COLO829 (cell line): ENCODE measurements around the gene RELL2.
"Not testable (repeated sequence)": the region's sequence is repeated elsewhere in the genome, so short reads cannot be mapped to it uniquely, and the experiment has no call there.

ENCODE experiments used
- DNase-seq: peaks from one replicate; pipeline ENCODE4 v3.0.0; 2012; ENCODE audit warnings: low spot score

The RELL2 gene, protein sequence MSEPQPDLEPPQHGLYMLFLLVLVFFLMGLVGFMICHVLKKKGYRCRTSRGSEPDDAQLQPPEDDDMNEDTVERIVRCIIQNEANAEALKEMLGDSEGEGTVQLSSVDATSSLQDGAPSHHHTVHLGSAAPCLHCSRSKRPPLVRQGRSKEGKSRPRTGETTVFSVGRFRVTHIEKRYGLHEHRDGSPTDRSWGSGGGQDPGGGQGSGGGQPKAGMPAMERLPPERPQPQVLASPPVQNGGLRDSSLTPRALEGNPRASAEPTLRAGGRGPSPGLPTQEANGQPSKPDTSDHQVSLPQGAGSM

DNA sequence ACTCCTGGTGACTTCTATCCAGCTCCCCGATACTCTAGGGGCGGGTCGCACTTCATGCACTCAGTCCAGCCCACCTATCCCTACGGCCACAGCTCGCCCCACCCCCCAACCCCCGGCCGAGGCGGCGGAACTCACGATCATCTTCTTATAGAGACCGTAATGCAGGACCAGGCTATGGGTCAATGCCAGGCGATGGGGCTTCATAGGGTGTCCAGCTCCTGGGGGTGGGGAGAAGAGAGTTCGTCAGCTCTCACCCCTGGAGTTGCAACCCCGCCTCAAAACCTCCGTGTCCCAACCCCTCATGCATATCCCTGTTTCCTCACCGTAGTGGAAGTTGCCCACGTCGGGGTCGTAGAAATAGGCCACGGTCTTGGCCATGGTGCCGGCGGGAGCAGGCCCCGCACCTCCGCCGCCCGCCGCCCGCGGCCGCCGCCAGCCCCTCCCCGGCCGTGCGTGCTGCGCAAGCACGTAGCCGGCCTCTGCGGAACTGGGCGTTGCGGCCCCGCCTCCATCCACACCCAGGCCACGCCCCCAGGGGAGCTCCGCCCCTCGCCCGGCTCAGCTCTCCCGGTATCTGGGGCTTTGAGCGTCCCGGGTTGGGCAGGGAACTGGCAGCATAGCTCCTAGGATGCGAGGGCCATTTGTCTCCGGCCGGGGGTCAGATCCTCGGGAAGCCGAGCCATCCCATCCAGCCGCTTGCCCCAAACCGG, at the start of gene RELL2, which contains the start of gene HDAC3:
Gene RELL2, plus strand, starts transcription at position 585 of the 710 bp plus-strand sequence. CDS start 1,229 bp downstream, outside the sequence.
Gene HDAC3, minus strand, starts transcription at position 437 of the 710 bp plus-strand sequence. Its CDS starts 59 bp downstream, at position 378.
- peak; percentile 88 for DNase-seq

DNA sequence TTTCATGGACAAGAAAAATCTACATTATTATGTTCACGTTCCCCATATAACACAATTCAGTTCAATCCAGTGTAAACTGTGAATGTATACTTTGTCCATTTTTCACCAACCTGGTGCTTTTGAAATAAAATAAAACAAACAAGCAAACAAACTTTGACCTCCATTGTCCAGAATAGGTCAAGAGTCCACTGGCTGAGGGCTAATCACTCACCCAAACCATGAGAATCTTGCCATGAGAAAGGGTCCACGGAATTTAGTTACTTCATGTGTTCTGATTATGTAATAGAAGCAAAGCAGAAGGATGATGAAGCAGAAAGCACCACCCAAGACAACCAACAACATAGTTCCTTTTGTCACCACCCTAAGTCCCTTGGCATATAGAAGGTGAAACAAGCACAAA, 46.7 kb upstream of the RELL2 start:
- DNase-seq: no peak

DNA sequence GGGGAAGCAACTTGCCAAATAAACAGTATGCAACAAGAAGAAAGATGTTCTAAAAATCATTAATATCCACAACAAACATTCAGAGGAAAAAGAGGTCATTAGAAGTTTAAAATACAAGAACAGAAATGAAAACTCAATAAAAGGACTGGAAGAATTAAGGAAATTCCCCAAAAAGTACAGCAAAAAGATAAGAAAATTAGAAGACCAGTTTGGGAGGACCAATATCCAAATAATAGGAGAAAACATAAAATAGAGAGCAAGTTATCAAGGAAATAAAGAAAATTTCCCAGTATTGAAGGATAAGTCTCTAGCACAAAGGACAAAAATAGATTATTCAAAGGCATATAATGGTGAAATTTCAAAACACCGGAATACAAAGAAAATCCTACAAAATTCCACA, 39.9 kb upstream of the RELL2 start:
- DNase-seq: no peak

DNA sequence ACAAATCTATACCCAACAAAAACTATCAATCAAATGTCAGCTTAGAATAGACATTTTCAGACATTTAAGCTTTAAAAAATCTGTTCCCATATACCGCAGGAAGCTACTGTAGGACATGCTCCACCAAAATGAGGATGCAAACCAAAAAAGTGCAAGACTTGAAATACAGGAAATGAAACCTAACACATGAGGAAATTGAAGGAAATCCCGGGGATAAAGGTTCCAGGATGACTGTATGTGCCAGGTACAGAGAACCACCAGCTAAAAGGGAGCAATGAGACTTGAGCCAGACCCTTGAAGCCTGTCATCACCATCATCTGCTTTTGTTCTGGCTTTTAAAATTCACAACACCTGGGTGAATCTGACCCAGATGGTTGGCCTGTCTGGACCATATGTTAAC, 39.4 kb upstream of the RELL2 start:
- no peak for DNase-seq

DNA sequence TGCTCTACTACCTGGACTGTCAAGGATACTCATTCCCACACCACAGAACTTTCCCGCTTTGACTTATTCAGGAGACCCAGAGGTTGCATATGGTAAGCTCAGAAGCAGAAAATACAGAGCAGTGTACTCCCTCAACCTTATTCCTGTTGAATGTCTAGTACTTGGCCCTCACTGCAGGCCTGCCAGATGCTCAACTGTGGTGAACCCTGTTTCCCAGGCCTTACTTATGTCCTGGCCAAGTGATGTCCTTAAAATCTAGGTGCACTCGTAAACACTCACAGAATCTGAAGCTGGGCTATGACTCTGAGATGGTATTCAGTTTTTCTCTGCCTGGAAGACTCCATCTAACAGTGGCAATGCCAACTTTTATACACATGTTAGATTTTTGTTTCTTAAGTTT, 39.0 kb upstream of the RELL2 start:
- DNase-seq: no peak

DNA sequence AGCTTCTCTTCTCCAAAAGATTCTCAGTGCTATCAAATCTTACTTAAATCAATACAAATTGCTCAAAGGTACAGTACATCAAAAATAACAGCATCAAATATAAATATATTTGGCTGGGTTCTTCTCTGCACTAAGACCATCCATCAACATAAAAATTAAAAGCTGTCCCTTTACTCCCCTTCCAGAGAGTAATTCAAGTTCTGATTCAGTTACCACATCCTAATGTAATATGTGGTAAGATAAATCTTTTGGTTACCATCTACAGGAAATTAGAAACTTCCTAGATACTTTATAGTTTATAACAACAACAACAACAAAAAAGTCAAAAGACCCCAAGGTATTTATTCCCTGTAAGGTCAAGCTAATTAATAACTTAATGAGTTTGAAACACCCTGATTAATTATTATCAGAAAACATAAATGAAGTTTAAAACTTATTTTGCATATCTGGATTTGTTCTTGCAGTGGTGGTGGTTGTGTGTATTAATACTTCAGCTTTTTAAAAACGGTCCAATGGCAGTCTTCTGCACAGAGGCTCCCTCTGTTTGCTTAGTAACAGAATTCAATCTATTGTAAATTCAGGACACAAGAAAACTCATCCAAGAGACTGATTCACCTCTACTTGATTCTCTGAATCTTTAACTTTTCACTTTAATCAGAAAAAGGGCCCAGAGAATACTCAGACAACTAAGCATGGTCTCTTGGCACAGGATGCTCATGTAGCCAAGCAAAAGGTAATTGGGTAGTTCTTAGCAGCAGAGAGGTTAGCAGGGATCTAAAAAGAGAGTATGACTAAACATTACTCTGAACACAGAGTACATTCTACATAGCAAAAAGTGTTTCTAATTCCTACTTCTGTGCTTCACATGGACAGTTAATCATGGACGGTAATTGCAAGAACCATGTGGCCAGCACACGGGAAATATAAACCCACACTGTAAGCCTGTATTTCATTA, 38.1 kb upstream of the RELL2 start:
- DNase-seq: no peak

DNA sequence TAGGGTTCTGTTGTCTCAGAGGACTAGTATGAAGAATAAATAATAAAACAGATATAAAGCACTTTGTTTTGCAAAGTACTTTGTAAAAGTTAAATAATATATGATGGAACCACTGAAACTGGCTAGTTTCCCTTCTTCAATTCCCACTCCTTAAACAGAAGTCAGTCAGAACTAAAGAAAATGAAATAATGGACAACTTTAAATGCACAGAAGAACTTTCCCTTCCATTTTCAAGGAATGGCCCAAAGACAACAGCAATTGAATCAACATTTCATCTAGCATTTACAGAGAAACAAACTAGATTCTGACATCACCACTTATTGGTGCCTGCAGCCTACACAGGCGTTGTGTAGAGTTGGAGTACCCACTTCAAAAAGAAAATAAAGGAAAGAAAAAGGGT, 34.2 kb upstream of the RELL2 start:
- no peak for DNase-seq

DNA sequence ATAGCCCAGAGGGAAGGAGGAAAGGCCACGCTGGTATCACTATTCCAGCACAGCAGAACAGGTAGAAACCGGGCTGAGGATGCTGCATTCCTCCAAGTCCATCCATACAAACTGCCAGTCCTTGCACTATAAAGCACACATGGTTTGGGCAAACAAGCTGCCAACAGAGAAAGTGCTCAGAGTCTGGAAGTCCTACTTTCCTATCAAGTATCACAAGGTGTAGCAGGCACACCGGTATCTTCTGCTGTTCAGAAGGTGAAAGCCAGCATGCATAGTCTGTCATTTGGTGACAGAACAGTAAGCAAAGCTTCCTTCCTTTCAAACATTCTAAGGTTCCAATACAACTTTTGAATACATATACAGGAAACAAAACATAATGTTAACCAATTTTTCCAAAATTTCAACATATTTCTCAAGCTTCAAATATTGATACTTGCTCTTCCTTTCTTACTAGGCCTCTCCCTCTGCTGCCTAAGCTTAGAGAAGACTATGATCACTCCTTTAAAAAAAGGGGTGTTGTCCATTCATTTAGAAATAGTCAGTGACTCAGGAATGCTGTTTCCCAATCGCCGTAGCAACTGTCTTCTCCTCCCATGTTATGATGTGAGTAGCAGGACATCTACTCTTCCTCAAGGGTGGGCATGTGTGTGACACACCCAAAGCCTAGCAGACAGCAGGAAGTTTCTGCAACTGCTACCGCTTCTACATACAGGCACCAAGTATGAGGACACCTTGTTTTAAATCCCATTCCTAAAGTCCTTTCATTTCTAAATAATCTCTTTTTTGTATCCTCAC, 32.7 kb upstream of the RELL2 start:
- DNase-seq: peak; percentile 40

DNA sequence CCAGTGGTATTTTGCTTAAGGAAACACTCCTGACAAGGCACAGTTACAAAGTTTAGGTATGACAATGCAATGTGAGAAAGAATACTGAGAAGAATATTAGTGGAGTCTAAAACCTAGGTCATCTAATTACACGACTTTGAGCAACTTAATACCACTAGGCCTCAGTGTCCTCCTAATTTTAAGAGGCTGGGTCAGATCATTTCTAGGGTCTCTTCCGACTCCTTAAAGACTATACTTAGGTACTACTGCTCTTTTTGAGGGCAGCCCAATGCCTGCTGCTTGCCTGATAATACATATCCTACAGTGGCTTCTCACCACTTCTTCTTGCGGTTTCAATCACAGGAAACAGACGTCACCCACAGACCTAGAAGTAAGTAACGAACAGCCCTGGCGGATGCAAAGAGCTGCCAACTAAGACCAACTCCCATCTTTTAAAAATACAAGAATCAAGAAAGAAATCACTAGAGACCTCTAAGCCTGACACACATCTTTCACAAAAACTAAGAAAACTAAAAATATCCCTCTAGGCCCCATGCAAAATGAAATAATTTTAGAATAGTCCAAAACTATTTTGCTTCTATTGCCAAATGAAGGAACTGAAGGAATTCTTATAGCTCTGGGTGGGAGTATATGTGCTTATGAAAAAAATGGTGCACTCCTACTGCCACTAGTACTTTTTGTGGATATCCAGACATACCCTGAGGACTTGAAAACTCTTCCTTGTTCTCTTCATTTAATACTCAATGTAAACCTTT, 31.1 kb upstream of the RELL2 start:
- no peak for DNase-seq

DNA sequence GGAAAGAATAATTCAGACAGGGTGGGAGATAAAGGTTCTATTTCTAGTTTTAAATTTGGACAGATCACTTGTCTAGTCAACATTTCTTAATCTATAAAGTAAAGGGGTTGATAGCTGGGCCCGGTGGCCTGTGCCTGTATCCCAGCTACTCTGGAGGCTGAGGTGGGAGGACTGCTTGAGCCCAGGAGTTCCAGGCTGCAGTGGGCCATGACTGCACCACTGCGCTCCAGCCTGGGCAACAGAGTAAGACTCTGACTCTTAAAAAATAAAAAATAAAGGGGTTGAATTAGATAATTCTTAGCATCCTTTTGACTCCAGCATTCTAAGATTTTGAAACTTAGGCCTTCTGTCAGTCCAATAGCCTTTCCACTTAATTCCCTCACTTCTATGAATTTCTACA, 28.8 kb upstream of the RELL2 start:
- no peak for DNase-seq

DNA sequence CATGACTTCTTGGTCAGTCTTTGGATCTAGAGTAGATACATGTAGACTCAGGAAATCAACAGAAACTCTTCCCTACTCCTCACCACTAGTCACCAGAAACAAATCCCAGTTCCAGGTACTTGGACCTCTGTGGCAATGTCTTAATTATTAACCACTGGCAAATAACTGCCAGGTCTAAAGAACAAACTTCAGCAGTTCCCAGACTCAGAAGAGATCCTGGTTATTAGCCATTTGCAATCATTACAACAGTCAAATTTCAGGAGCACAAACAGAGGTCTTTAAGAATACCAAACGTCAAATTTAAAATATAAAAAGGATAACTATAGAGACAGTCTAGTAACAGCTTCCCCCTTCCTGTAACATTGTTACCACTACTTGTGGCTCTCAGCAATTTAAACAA, 28.2 kb upstream of the RELL2 start:
- no peak for DNase-seq

DNA sequence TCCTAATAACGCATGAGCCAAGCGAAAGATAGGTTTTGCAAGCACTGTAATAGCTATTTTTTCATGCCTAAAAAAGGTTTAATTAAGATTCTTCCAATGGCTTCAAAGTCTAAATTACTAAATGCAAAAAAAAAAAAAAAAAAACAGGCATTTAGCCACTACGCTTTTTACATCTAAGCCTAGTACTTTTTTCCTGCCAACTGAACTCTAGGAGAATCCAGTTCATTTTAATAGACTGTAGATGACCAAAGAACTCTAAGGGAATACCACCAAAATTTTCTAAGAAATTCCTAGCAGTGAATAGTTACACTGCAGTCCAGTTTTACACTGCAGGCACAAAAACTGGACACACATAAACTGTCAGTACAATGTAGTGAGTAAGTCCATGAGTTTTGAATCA, 27.8 kb upstream of the RELL2 start:
- DNase-seq: no peak

DNA sequence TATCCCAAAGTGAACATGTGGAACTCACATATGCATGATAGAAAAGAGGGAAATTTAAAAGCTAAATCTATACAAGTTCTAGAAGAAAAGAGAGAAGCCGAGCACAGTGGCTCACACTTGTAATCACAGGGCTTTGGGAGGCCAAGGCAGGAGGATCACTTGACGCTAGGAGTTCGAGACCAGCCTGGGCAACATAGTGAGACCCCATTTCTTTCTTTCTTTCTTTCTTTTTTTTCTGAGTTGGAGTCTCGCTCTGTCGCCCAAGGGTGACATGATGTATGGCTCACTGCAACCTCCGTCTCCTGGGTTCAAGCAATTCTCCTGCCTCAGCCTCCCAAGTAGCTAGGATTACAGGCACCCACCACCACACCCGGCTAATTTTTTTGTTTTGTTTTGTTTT, 26.9 kb upstream of the RELL2 start:
- DNase-seq: not testable (repeated sequence)

DNA sequence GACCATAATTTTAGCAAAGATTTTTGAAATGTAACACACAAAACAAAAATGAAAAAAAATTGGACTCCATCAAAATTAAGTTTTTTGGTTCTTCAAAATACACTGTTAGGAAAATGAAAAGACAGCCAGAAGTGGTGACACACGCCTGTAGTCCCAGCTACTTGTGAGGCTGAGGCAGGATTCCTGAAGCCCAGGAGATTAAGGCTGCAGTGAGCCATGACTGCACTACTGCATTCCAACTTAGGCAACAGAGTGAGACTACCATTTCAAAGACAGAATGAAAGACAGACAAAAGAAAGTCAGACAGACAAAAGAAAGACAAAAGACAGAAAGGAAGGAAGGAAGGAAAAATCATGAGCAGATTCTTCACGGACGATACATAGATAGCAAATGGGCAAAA, 25.5 kb upstream of the RELL2 start:
- DNase-seq: no peak

DNA sequence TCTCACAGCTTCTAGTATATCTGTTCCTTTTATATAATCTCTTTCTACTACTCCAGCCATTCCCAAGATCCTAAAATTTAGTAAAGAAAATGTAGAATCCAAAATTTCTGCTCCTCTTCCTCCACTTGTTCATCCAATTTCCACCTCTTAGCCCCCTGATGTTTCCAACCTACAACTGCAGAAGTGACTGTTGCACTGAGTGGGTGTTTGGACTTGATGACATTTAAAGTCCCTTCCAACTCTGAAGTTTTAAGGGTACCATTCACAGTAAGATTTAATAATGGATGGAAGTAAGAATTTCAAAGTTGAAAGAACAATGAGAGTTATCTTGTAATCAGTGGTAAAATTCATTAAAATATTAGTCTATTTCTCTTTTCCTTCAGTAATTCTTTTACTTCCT, 23.5 kb upstream of the RELL2 start:
- DNase-seq: no peak

DNA sequence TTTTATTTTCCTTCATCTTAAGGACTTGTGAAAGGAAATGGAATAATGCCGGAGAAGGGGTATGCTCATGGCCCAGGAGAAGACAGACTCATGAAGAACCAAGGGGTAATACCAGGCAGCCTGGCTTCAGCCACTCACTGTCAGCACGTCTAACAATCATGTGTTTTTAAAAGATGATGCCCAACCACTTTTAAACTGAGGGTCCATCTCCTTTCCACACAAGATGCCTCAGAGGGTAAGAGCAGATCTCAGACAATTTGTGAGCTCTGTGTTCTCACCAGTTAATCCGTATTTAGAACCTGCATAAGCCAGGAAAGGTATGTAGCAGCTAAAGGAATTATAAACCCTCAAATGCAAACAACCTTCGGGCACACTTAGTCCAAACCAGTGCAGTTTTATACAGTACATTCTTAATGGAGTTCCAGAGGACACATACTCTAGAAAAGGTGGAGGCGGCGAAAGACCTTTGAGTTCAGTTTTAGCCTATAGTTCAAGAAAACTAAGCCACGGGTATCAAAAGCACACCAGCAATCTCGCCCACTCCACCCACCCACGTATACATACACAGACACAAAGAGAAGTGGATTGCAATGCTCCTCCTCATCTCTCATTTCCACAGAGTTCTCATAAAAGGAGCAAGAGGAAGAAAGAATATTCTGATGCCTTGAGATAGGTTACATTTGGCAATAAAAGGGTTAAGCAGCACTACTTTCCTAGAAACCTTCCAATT, 20.6 kb upstream of the RELL2 start:
- no peak for DNase-seq

DNA sequence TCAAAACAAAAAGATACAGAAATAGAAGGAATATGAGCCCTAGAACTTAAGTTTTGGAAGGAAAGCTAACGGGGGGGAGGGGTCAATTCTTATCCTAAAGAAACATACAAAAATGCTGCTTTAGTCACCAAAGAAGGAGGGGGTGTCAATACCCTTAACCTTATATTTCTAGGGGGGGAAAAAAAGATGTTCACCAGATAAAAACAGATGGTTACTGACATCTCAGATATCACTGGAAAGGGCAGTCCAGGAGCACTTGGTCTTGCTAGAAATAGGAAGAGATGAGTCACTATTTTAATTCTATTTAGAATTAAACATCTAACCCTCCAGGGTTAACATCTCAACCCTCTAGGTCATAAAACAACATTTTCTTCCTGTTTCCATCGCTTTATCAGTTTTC, 19.7 kb upstream of the RELL2 start:
- no peak for DNase-seq

DNA sequence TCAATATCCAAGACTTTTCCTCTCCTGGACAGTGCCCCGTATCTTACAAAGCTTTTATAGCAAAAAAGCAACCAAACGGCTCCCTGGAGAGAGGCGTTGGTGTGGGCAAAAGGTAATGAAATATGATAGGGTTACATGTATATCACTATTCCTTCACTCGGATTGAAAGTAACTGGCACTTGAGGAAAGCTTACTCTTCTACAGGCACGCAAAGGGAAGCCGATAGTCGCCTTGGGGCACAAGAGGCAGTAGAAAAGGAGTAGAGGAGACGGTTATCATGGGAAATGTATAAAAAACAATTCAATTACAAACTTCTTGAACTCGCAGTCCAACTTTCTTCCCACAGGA, 19.1 kb upstream of the RELL2 start:
- no peak for DNase-seq

DNA sequence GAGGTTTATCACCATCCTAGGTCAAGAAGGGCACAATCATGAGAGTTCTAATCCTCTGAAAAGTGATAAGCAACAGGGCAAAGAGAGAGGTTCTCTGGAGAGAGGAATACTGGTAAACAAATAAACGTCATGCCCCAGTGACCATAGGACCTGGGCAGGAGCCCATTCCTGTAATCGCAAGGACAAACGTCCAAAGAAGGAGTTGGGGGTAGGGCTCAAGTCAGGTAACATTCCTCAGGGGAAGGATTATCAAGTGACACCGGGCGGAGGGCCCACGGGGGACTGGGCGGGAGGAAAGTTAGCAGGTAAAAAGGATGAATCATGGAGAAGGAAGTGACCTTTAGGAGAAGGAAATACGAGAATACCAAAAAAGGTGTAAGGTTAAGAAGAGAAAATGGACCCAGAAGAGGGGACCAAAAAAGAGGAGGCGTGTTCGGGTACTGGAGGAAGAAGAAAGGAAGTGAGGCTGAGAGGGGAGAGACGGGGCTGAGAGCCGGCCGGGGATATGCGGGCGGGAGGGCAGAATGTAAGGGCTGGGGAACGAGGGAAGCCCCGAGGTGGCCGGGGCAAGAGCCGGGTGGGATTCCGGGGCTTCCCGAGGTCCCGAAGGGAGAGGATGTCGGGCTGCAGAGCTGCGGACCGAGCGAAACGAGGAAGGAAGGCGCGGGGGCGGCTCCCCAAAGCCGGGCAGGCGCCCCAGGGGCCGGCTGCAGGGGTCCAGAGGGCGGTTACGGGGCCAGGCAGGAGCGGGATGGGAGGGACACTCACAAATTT, 18.6 kb upstream of the RELL2 start:
- DNase-seq: no peak
